HG03460 (cell line): ENCODE measurements around the gene CAMK1D.

Experiments used
- ATAC-seq: cut with Tn5 transposase; IDR thresholded peaks from one replicate; pipeline ENCODE4 v1.9.1; 2021; ENCODE audit not compliant: unreplicated experiment

Gene CAMK1D

GRCh38 chr10:12780634-12781601 lies 431.6 kb downstream of the CAMK1D start:
- ATAC-seq = no peak

GRCh38 chr10:12781976-12782375 lies 432.6 kb downstream of the CAMK1D start:
- ATAC-seq = no peak

- no peak for ATAC-seq
Observed at GRCh38 chr10:12782537-12782936, 433.2 kb downstream of the CAMK1D start.

- ATAC-seq = no peak
Observed at GRCh38 chr10:12783293-12783692, 433.9 kb downstream of the CAMK1D start.

- ATAC-seq = no peak
Observed at GRCh38 chr10:12784646-12785045, 435.3 kb downstream of the CAMK1D start.

GRCh38 chr10:12785415-12785831 lies 436.1 kb downstream of the CAMK1D start:
- ATAC-seq = no peak

GRCh38 chr10:12787297-12787696 lies 437.9 kb downstream of the CAMK1D start:
- ATAC-seq = no peak

- no peak for ATAC-seq
Observed at GRCh38 chr10:12788277-12788676, 438.9 kb downstream of the CAMK1D start.

- no peak for ATAC-seq
Observed at GRCh38 chr10:12790270-12790669, 440.9 kb downstream of the CAMK1D start.

GRCh38 chr10:12791728-12792127 lies 442.4 kb downstream of the CAMK1D start:
- no peak for ATAC-seq

- ATAC-seq = no peak
Observed at GRCh38 chr10:12792889-12793556, 443.7 kb downstream of the CAMK1D start.

- ATAC-seq = no peak
Observed at GRCh38 chr10:12795315-12796110, 446.2 kb downstream of the CAMK1D start.

- ATAC-seq = no peak
Observed at GRCh38 chr10:12796401-12797160, 447.2 kb downstream of the CAMK1D start.

GRCh38 chr10:12797471-12798262 lies 448.3 kb downstream of the CAMK1D start:
- ATAC-seq = no peak

GRCh38 chr10:12799144-12799543 lies 449.8 kb downstream of the CAMK1D start:
- ATAC-seq = no peak

- ATAC-seq = no peak
Observed at GRCh38 chr10:12799714-12800113, 450.4 kb downstream of the CAMK1D start.

GRCh38 chr10:12800302-12800701 lies 451.0 kb downstream of the CAMK1D start:
- ATAC-seq = no peak

GRCh38 chr10:12801214-12802087 lies 452.1 kb downstream of the CAMK1D start:
- ATAC-seq = no peak

GRCh38 chr10:12803776-12804175 lies 454.4 kb downstream of the CAMK1D start:
- no peak for ATAC-seq
